Measurements from ENCODE around the gene PLPP3.

The PLPP3 gene

GRCh38 chr1:56548571-56548970 is 30.8 kb downstream of the PLPP3 start:
- no peak for DNase-seq (ENCODE audit: low read depth in 2 of 2, low spot score in 1 of 2)

GRCh38 chr1:56547977-56548376 is 31.4 kb downstream of the PLPP3 start:
- no peak for DNase-seq (ENCODE audit: low read depth in 2 of 2, low spot score in 1 of 2)

- no peak for DNase-seq (ENCODE audit: low read depth in 2 of 2, low spot score in 1 of 2)
These were observed 31.9 kb downstream of the PLPP3 start for GRCh38 chr1:56547473-56547872.

- DNase-seq (ENCODE audit: low read depth in 2 of 2, low spot score in 1 of 2), result no peak
These were observed 33.7 kb downstream of the PLPP3 start for GRCh38 chr1:56545711-56546110.

- no peak for DNase-seq (ENCODE audit: low read depth in 2 of 2, low spot score in 1 of 2)
These were observed 35.4 kb downstream of the PLPP3 start for GRCh38 chr1:56543783-56544612.

- no peak for DNase-seq (ENCODE audit: low read depth in 2 of 2, low spot score in 1 of 2)
These were observed 36.7 kb downstream of the PLPP3 start for GRCh38 chr1:56542651-56543050.

- DNase-seq (ENCODE audit: low read depth in 2 of 2, low spot score in 1 of 2), result no peak
These were observed 38.0 kb downstream of the PLPP3 start for GRCh38 chr1:56541408-56541807.

GRCh38 chr1:56540467-56540866 is 38.9 kb downstream of the PLPP3 start:
- DNase-seq (ENCODE audit: low read depth in 2 of 2, low spot score in 1 of 2), result no peak

GRCh38 chr1:56539520-56539931 is 39.8 kb downstream of the PLPP3 start:
- DNase-seq (ENCODE audit: low read depth in 2 of 2, low spot score in 1 of 2), result no peak

- no peak for DNase-seq (ENCODE audit: low read depth in 2 of 2, low spot score in 1 of 2)
These were observed 40.8 kb downstream of the PLPP3 start for GRCh38 chr1:56538532-56538931.

- DNase-seq (ENCODE audit: low read depth in 2 of 2, low spot score in 1 of 2), result no peak
These were observed 41.7 kb downstream of the PLPP3 start for GRCh38 chr1:56537660-56538059.

GRCh38 chr1:56535939-56536338 is 43.4 kb downstream of the PLPP3 start:
- no peak for DNase-seq (ENCODE audit: low read depth in 2 of 2, low spot score in 1 of 2)

- DNase-seq (ENCODE audit: low read depth in 2 of 2, low spot score in 1 of 2), result no peak
These were observed 44.0 kb downstream of the PLPP3 start for GRCh38 chr1:56535362-56535761.

- DNase-seq (ENCODE audit: low read depth in 2 of 2, low spot score in 1 of 2), result no peak
These were observed 45.2 kb downstream of the PLPP3 start for GRCh38 chr1:56534130-56534651.

GRCh38 chr1:56533621-56534020 is 45.7 kb downstream of the PLPP3 start:
- DNase-seq (ENCODE audit: low read depth in 2 of 2, low spot score in 1 of 2), result no peak

GRCh38 chr1:56533197-56533596 is 46.2 kb downstream of the PLPP3 start:
- DNase-seq (ENCODE audit: low read depth in 2 of 2, low spot score in 1 of 2), result no peak

GRCh38 chr1:56532350-56532683 is 47.0 kb downstream of the PLPP3 start:
- no peak for DNase-seq (ENCODE audit: low read depth in 2 of 2, low spot score in 1 of 2)

GRCh38 chr1:56531624-56532349 is 47.6 kb downstream of the PLPP3 start:
- no peak for DNase-seq (ENCODE audit: low read depth in 2 of 2, low spot score in 1 of 2)

GRCh38 chr1:56529801-56530200 is 49.6 kb downstream of the PLPP3 start:
- no peak for DNase-seq (ENCODE audit: low read depth in 2 of 2, low spot score in 1 of 2)

GRCh38 chr1:56527548-56528302 is 51.6 kb downstream of the PLPP3 start:
- DNase-seq (ENCODE audit: low read depth in 2 of 2, low spot score in 1 of 2), result no peak

- no peak for DNase-seq (ENCODE audit: low read depth in 2 of 2, low spot score in 1 of 2)
These were observed 52.7 kb downstream of the PLPP3 start for GRCh38 chr1:56526571-56527174.

All from stimulated activated CD8-positive, alpha-beta memory T cell treated with anti-CD3 and anti-CD28 coated beads, Interleukin-4, amount 100 ng/mL, for 4 hours (primary cell).